ENCODE results near the gene CD84.

DNA sequence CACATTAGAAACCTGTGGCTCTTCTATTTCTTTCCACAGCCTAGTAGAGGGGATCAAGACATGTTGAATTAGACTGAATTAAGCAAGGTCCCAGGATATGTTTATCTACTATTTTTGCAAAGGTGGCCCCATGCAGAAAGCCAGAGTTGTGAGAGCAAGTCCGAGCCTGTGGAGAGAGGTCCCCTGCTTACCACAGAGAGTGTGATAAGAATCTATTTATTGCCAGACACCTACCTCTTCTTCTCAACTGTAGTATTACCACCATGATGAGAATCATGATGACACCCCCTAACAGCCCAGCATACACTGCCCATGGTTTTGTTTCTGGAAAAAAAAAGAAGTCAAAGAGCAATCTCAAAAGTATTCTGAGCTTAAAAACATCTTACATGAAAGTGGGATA lies 44.6 kb upstream of the CD84 start:
- TF ChIP-seq POLR2AphosphoS5 (IDR thresholded peaks at IDR 0.05; ENCODE audit: borderline replicate concordance, low read depth, low read length) = no peak
- TF ChIP-seq EZH2 (IDR thresholded peaks at IDR 0.05) = no peak
- no peak for TF ChIP-seq FOXP2 (optimal IDR thresholded peaks at IDR 0.05; ENCODE audit: control extremely low read depth, extremely low read length, insufficient read depth)

Data from SK-N-MC (cell line).